Smooth muscle cell (in vitro differentiated cells): ENCODE measurements around the gene CCDC93. TPM values are rescaled to one million over a fixed set of nuclear protein-coding genes. Genes with fewer than 3 reads are reported as not detected.

ENCODE experiments used
- DNase-seq: peaks from one replicate; lab custom pipeline; 2025; ENCODE audit not compliant: unreplicated experiment; lab: John Stamatoyannopoulos, UW
- H2AFZ ChIP-seq: fragments of 200-600 bp; sonication (generic); 2 replicates; pipeline ENCODE4 v1.6.0; 2016; ENCODE audit warnings: antibody characterized with exemption, low read depth, mild to moderate bottlenecking
- H3F3A ChIP-seq: fragments of 200-600 bp; sonication (generic); 2 replicates; pipeline ENCODE4 v1.6.0; 2017; ENCODE audit warnings: antibody characterized with exemption, low read depth
- H3K27ac ChIP-seq: fragments of 200-600 bp; sonication (generic); 2 replicates; pipeline ENCODE4 v1.5.1; 2016; ENCODE audit warnings: low read depth, mild to moderate bottlenecking
- H3K27me3 ChIP-seq: fragments of 200-600 bp; sonication (generic); 2 replicates; pipeline ENCODE4 v1.6.1; 2016; ENCODE audit warnings: low read depth, mild to moderate bottlenecking
- H3K36me3 ChIP-seq: fragments of 200-600 bp; sonication (generic); 2 replicates; pipeline ENCODE4 v1.5.1; 2016; ENCODE audit warnings: low read depth
- H3K4me1 ChIP-seq: fragments of 200-600 bp; sonication (generic); 2 replicates; pipeline ENCODE4 v1.5.1; 2016; ENCODE audit warnings: low read depth
- H3K4me2 ChIP-seq: fragments of 200-600 bp; sonication (generic); 2 replicates; pipeline ENCODE4 v1.6.0; 2016; ENCODE audit warnings: mild to moderate bottlenecking
- H3K4me3 ChIP-seq: fragments of 200-600 bp; sonication (generic); 2 replicates; pipeline ENCODE4 v1.5.1; 2016; ENCODE audit warnings: mild to moderate bottlenecking
- H3K79me2 ChIP-seq: fragments of 200-600 bp; sonication (generic); 2 replicates; pipeline ENCODE4 v1.6.0; 2016; ENCODE audit warnings: low read depth, mild to moderate bottlenecking
- H3K9ac ChIP-seq: fragments of 200-600 bp; sonication (generic); 2 replicates; pipeline ENCODE4 v1.6.0; 2016; ENCODE audit warnings: low read depth
- H3K9me3 ChIP-seq: fragments of 200-600 bp; sonication (generic); replicated peaks from 2 replicates; pipeline ENCODE4 v1.5.1; 2016; ENCODE audit warnings: low read depth
- H4K20me1 ChIP-seq: fragments of 200-600 bp; sonication (generic); 2 replicates; pipeline ENCODE4 v1.6.0; 2016; ENCODE audit warnings: low read depth
- WGBS: methylation state at CpG from one replicate; pipeline ENCODE4 v1.1.7; 2016; ENCODE audit warnings: low lambda C conversion rate; 5-methylcytosine and 5-hydroxymethylcytosine counted together
- polyA plus RNA-seq: library from polyadenylated mRNA; unstranded; fragments of >200 nt; fragmentation: Nextera tagmentation; extraction: Ambion mirVana; gene quantifications from 2 replicates; pipeline ENCODE4 v1.2.1, GENCODE V29; 2016
- total RNA-seq: library from RNA; depleted of rRNA; stranded (reverse); fragments of >200 nt; gene quantifications from 2 replicates; pipeline ENCODE4 v1.2.3, GENCODE V29; 2014
- TF ChIP-seq, protein P1 (sequence below): fragments of 200-600 bp; sonication (generic); IDR thresholded peaks from 2 replicates; pipeline ENCODE4 v1.5.1; 2017; ENCODE audit warnings: borderline replicate concordance, mild to moderate bottlenecking, antibody characterized with exemption; ENCODE audit not compliant: insufficient read depth, poor library complexity, severe bottlenecking

The CCDC93 gene
- total and polyA plus RNA-seq, 2 experiments from 2014 or later: 9.5 to 13.2 TPM

DNA sequence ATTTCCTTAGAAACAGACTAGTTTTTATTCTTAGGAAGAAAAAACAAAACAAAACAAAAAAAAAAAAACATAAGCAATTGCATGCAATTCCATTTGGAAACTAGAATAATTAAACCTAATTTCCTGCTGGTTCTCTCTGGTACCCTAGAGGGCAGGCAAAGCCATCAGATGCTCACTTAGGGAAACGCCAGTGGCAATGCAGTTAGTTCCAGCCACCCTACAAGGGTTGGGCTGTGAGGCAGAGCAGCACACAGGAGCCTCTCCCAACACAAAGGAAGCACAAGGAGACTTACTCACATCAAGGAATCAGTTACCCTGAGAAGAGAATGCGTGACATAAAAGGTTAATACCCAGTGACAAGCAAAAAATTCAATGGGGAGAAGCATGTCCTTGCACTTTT, 28.8 kb downstream of the CCDC93 start:
- H4K20me1 ChIP-seq: peaks cover 1% of the 10 kb centered on the region
- H3K4me3 ChIP-seq: no peak overlapping the region
- TF ChIP-seq, protein P1, sequence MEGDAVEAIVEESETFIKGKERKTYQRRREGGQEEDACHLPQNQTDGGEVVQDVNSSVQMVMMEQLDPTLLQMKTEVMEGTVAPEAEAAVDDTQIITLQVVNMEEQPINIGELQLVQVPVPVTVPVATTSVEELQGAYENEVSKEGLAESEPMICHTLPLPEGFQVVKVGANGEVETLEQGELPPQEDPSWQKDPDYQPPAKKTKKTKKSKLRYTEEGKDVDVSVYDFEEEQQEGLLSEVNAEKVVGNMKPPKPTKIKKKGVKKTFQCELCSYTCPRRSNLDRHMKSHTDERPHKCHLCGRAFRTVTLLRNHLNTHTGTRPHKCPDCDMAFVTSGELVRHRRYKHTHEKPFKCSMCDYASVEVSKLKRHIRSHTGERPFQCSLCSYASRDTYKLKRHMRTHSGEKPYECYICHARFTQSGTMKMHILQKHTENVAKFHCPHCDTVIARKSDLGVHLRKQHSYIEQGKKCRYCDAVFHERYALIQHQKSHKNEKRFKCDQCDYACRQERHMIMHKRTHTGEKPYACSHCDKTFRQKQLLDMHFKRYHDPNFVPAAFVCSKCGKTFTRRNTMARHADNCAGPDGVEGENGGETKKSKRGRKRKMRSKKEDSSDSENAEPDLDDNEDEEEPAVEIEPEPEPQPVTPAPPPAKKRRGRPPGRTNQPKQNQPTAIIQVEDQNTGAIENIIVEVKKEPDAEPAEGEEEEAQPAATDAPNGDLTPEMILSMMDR: no peak
- DNase-seq: no peak
- no peaks in the 10 kb centered on the region for H3K9me3 ChIP-seq
- no peak overlapping the region for H3K4me2 ChIP-seq
- H3K79me2 ChIP-seq: no peaks in the 10 kb centered on the region
- H3F3A ChIP-seq: peaks cover 11% of the 10 kb centered on the region
- H3K27me3 ChIP-seq: no peaks in the 10 kb centered on the region
- H3K36me3 ChIP-seq: no peaks in the 10 kb centered on the region
- WGBS: 89% methylated on average over 2 of the region's 2 CpGs
- no peak overlapping the region for H2AFZ ChIP-seq
- peaks cover 5% of the 10 kb centered on the region for H3K4me1 ChIP-seq
- no peak overlapping the region for H3K27ac ChIP-seq
- no peak overlapping the region for H3K9ac ChIP-seq

DNA sequence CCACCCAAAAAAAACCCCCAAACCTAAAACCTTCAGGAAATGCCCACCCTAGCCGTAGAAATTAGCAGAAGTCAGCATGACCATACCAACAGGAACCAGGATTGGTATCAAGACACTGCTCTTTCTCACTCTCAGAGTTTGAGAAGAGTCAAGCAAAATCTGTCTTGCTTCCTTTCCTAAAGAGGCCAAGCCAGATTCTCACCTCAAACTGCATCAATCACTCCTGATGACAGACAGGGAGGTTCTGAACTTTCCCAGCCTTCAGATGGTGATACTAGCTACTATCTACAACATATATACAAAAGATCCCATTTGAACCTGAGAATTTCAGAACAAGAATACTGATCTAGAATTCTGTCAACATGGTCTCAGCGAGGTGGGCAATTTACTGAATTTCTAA, 29.7 kb downstream of the CCDC93 start:
- Histone ChIP-seq H3F3A (peaks cover 14% of the 10 kb centered on the region), H3K4me1 (peaks cover 12% of the 10 kb centered on the region), H4K20me1 (peaks cover 2% of the 10 kb centered on the region), H3K36me3 (no peaks in the 10 kb centered on the region), H3K4me2 (no peak overlapping the region), H2AFZ (no peak overlapping the region), H3K79me2 (no peaks in the 10 kb centered on the region), H3K4me3 (no peak overlapping the region), H3K27me3 (no peaks in the 10 kb centered on the region), H3K9me3 (no peaks in the 10 kb centered on the region), H3K27ac (no peak overlapping the region), H3K9ac (no peak overlapping the region)
- no peak for DNase-seq
- TF ChIP-seq, protein P1: no peak
- 98% methylated on average over 2 of the region's 2 CpGs for WGBS

DNA sequence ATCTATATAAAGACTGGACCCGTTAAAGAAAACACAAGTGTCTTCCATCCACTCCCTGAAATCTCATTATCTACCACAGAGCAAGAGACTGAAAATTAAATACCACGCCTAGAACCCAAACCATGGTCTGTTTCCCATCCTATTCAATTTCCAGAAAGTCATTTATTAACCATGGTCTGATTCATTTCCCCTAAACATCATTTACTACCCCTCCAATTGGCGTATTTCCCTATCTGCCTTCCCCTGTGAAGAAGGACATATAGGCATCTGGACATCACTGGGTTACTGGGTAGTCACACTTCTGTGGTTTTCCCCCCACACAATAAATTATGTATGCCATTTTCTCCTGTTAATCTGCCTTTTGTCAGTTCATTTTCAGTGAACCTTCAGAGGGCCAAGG, 30.8 kb downstream of the CCDC93 start:
- Histone ChIP-seq H3F3A (peaks cover 14% of the 10 kb centered on the region), H3K9ac (no peak overlapping the region), H3K9me3 (no peaks in the 10 kb centered on the region), H3K36me3 (no peaks in the 10 kb centered on the region), H3K79me2 (no peaks in the 10 kb centered on the region), H3K27ac (no peak overlapping the region), H3K4me2 (no peak overlapping the region), H4K20me1 (peaks cover 2% of the 10 kb centered on the region), H2AFZ (no peak overlapping the region), H3K4me1 (peaks cover 12% of the 10 kb centered on the region), H3K4me3 (no peak overlapping the region), H3K27me3 (no peaks in the 10 kb centered on the region)
- no peak for DNase-seq
- TF ChIP-seq, protein P1: no peak
- WGBS: 87% methylated on average over 3 of the region's 3 CpGs

DNA sequence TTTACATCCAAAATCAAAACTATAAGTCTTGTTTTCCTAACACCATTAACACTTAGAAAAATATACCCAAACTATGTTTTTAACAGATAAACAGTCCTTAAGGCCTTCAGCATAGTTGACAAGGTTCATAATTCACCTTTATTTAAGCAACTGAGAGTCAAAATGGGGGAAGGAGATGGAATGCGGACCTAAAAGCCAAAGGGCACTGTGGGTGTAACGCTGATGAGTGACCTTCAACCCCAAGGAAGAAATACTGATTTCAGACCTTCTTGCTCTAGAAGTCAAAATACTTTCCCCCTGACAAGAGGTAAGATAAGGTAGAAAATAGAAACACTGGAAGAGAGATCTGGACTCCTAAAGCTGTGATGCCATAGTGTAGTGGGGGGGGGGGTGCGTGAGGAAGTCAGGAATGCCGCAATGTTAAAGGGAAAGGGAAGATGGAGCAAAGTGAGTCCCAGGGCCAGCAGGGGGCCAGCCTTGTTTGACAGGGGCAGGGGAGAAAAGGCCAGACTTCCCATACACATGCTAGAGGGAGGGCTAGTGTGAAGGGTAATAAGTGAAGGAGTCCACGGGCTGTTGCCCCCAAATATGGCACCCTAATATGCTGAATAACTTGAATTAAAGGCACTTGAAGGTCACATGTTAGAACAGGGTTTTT, 31.4 kb downstream of the CCDC93 start:
- Histone ChIP-seq H3K27ac (no peak overlapping the region), H3K4me3 (no peak overlapping the region), H3K4me2 (no peak overlapping the region), H2AFZ (no peak overlapping the region), H3K9ac (no peak overlapping the region), H3K4me1 (peaks cover 12% of the 10 kb centered on the region), H3F3A (peaks cover 14% of the 10 kb centered on the region), H3K9me3 (no peaks in the 10 kb centered on the region), H3K36me3 (no peaks in the 10 kb centered on the region), H3K79me2 (no peaks in the 10 kb centered on the region), H4K20me1 (peaks cover 2% of the 10 kb centered on the region), H3K27me3 (no peaks in the 10 kb centered on the region)
- TF ChIP-seq, protein P1: no peak
- WGBS: 94% methylated on average over 5 of the region's 5 CpGs
- no peak for DNase-seq
